K562 (cell line): Measurements from ENCODE around the gene TMEM107. TPM values are rescaled to one million over a fixed set of nuclear protein-coding genes. Genes with fewer than 3 reads are reported as not detected.

Experiments used
- ATAC-seq: fragments of 200-7000 bp; cut with Tn5 transposase; 3 replicates; pipeline ENCODE4 v1.9.1; 2020; ENCODE audit warnings: moderate library complexity
- BruUV-seq: library from RNA; stranded (reverse); fragments of 400-500 nt; replicated peaks from 2 replicates; lab custom pipeline; 2021; lab: Mats Ljungman, UMichigan
- CTCF ChIA-PET: fragments of 300-600 bp; formaldehyde crosslinking; extraction: SDS; loops from one replicate; lab custom pipeline; 2021; ENCODE audit warnings: low intra/inter-chr PET ratio; lab: Yijun Ruan, JAX
- POLR2A ChIA-PET: fragments of 300-600, 350-650 bp; sonication (Branson Sonifier 250); formaldehyde crosslinking; extraction: SDS; loops from one replicate; lab custom pipeline; 2021; ENCODE audit warnings: antibody characterized with exemption, inconsistent platforms; lab: Yijun Ruan, JAX
- DNase-seq, 4 experiments: peaks; one replicate each; pipeline versions ENCODE4 v3.0.0 to v3.0.0-alpha.2; 2011 to 2018; ENCODE audit warnings: low spot score in 3 of 4, mixed read lengths in 3 of 4; ENCODE audit errors: extremely low read depth in 1 of 4
- FAIRE-seq: peaks from 2 replicates; lab custom pipeline; 2011; peaks lifted over from hg19 to GRCh38; lab: Jason Lieb, UNC
- H2AFZ ChIP-seq: 2 replicates; pipeline ENCODE4 v1.6.0; 2011; ENCODE audit warnings: low read depth, low read length, control low read depth, inconsistent platforms
- H3K27ac ChIP-seq: fragments of 200-600 bp; 3 replicates; pipeline ENCODE4 v1.8.0; 2011; ENCODE audit warnings: low read depth, mild to moderate bottlenecking, control low read depth, inconsistent platforms, low read length, moderate library complexity, mixed read lengths; ENCODE audit errors: extremely low read depth
- H3K27me3 ChIP-seq, 2 experiments: fragments of 300-600 bp in 1 of 2; 2 replicates in 1 of 2; 3 replicates in 1 of 2; pipeline versions ENCODE4 v1.6.0 to v1.8.0; 2011; ENCODE audit warnings: inconsistent platforms in 2 of 2, low read length in 2 of 2, mild to moderate bottlenecking in 1 of 2, mixed read lengths in 1 of 2, moderate library complexity in 1 of 2; ENCODE audit not compliant: control insufficient read depth in 2 of 2, insufficient read depth in 2 of 2
- H3K36me3 ChIP-seq: fragments of 300-600 bp; 3 replicates; pipeline ENCODE4 v1.8.0; 2011; ENCODE audit warnings: mild to moderate bottlenecking, low read length, inconsistent platforms; ENCODE audit not compliant: control insufficient read depth, insufficient read depth
- H3K4me1 ChIP-seq, 2 experiments: fragments of 200-600 bp in 1 of 2; replicated peaks in 1 of 2; 2 replicates in 1 of 2; 3 replicates in 1 of 2; pipeline versions ENCODE4 v1.5.1 to v1.8.0; 2011; ENCODE audit warnings: inconsistent platforms in 2 of 2, low read length in 2 of 2, mild to moderate bottlenecking in 1 of 2, mixed read lengths in 1 of 2, moderate library complexity in 1 of 2; ENCODE audit not compliant: control insufficient read depth in 2 of 2, insufficient read depth in 2 of 2
- H3K4me2 ChIP-seq: 2 replicates; pipeline ENCODE4 v1.6.1; 2011; ENCODE audit warnings: low read length, control low read depth, inconsistent platforms, mixed read lengths; ENCODE audit not compliant: insufficient read depth
- H3K4me3 ChIP-seq: fragments of 200-600 bp; sonication (generic), shearing (Covaris generic); 2 replicates; pipeline ENCODE4 v1.5.1; 2016; ENCODE audit warnings: control low read depth, inconsistent platforms
- H3K79me2 ChIP-seq: fragments of 200-600 bp; 3 replicates; pipeline ENCODE4 v1.8.0; 2011; ENCODE audit warnings: low read length, inconsistent platforms; ENCODE audit not compliant: control insufficient read depth, insufficient read depth
- H3K9ac ChIP-seq, 2 experiments: 2 replicates each; pipeline versions ENCODE4 v1.6.0 to v1.6.1; 2011; ENCODE audit warnings: low read depth in 2 of 2, low read length in 2 of 2, control low read depth in 1 of 2, inconsistent platforms in 1 of 2, mild to moderate bottlenecking in 1 of 2, mixed read lengths in 1 of 2; ENCODE audit not compliant: insufficient read depth in 1 of 2
- H3K9me1 ChIP-seq: one replicate; pipeline ENCODE4 v1.6.0; 2011; ENCODE audit warnings: inconsistent platforms, mild to moderate bottlenecking, low read length, moderate library complexity; ENCODE audit not compliant: control insufficient read depth, insufficient read depth
- H3K9me3 ChIP-seq: replicated peaks from 2 replicates; pipeline ENCODE4 v1.5.1; 2011; ENCODE audit warnings: low read depth, low read length, inconsistent platforms; ENCODE audit not compliant: control insufficient read depth, insufficient read depth
- H4K20me1 ChIP-seq: replicated peaks from 2 replicates; pipeline ENCODE4 v1.6.1; 2011; ENCODE audit warnings: low read length, inconsistent platforms, mixed read lengths; ENCODE audit not compliant: control insufficient read depth, insufficient read depth
- BMI1 ChIP-seq: fragments of 150-350 bp; IDR thresholded peaks from 2 replicates; pipeline ENCODE4 v1.6.1; 2014; ENCODE audit warnings: low read length
- C11orf30 ChIP-seq: fragments of 450-650 bp; IDR thresholded peaks from 2 replicates; pipeline ENCODE4 v1.6.1; 2016; ENCODE audit warnings: low read depth, mild to moderate bottlenecking
- CEBPB ChIP-seq: fragments of 450-650 bp; IDR thresholded peaks from 2 replicates; pipeline ENCODE4 v1.6.1; 2016; ENCODE audit warnings: missing genetic modification characterization, missing compliant biosample characterization
- EGR1 ChIP-seq: fragments of 450-650 bp; conservative IDR thresholded peaks from 2 replicates; pipeline ENCODE4 v1.6.1; 2017; ENCODE audit warnings: mild to moderate bottlenecking
- ELF4 ChIP-seq: fragments of 450-650 bp; formaldehyde crosslinking; IDR thresholded peaks from 2 replicates; pipeline ENCODE4 v1.4.0; 2022; ENCODE audit warnings: missing genetic modification characterization
- HDAC3 ChIP-seq: fragments of 450-650 bp; IDR thresholded peaks from 2 replicates; pipeline ENCODE4 v1.6.1; 2018; ENCODE audit warnings: borderline replicate concordance, mild to moderate bottlenecking, moderate library complexity; ENCODE audit not compliant: partially characterized antibody
- HMG20B ChIP-seq: fragments of 250-450 bp; sonication (Bioruptor Pico); IDR thresholded peaks from 2 replicates; pipeline ENCODE4 v1.5.0; 2021; ENCODE audit warnings: mild to moderate bottlenecking
- HOXB6 ChIP-seq: fragments of 250-450 bp; sonication (Bioruptor Pico); IDR thresholded peaks from 2 replicates; pipeline ENCODE4 v1.5.1; 2022; ENCODE audit warnings: mild to moderate bottlenecking, borderline replicate concordance
- NR0B1 ChIP-seq: fragments of 450-650 bp; IDR thresholded peaks from one replicate; pipeline ENCODE4 v1.6.1; 2018; ENCODE audit warnings: mild to moderate bottlenecking, moderate library complexity; ENCODE audit not compliant: partially characterized antibody
- PTRF ChIP-seq: fragments of 450-650 bp; IDR thresholded peaks from 2 replicates; pipeline ENCODE4 v1.6.1; 2016; ENCODE audit warnings: mild to moderate bottlenecking, missing genetic modification characterization, missing compliant biosample characterization
- RBBP5 ChIP-seq: fragments of 200-600 bp; sonication (generic); IDR thresholded peaks from 2 replicates; pipeline ENCODE4 v1.6.1; 2012; ENCODE audit warnings: borderline replicate concordance, mild to moderate bottlenecking, low read length, control low read depth, inconsistent platforms; ENCODE audit not compliant: insufficient read depth, poor library complexity, severe bottlenecking
- SRF ChIP-seq, 2 experiments: fragments of 250-450, 450-650 bp in 1 of 2; sonication (Bioruptor Pico) in 1 of 2; sonication (generic) in 1 of 2; formaldehyde crosslinking; IDR thresholded peaks; 2 replicates each; pipeline versions ENCODE4 v1.5.0 to v1.5.1; 2020 to 2022; ENCODE audit warnings: mild to moderate bottlenecking in 1 of 2, missing genetic modification reagents in 1 of 2
- STAT5A ChIP-seq: IDR thresholded peaks from 2 replicates; pipeline ENCODE4 v1.6.1; 2012; ENCODE audit warnings: low read length, inconsistent platforms, borderline replicate concordance
- TFAP4 ChIP-seq: sonication (generic); formaldehyde crosslinking; IDR thresholded peaks from 2 replicates; pipeline ENCODE4 v1.8.0; 2022; ENCODE audit warnings: missing genetic modification reagents, mild to moderate bottlenecking, moderate library complexity, borderline replicate concordance
- ZNF561 ChIP-seq: fragments of 450-650 bp; formaldehyde crosslinking; conservative IDR thresholded peaks from 2 replicates; pipeline ENCODE4 v1.4.0; 2020; ENCODE audit warnings: mild to moderate bottlenecking, moderate library complexity
- WGBS: fragments of 100-300 bp; shearing (Covaris generic); methylation state at CpG from one replicate; pipeline ENCODE4 v1.1.6; 2016; ENCODE audit warnings: low coverage, mixed read lengths; ENCODE audit not compliant: insufficient coverage; ENCODE audit errors: missing lambda C conversion rate; 5-methylcytosine and 5-hydroxymethylcytosine counted together
- in situ Hi-C: fragments of 300-500 bp; cut with MboI; formaldehyde crosslinking; loops from 4 replicates; pipeline ENCODE4 v1.15.0; 2018; ENCODE audit warnings: inconsistent platforms, mixed read lengths
- intact Hi-C: fragments of 100-400 bp; cut with micrococcal nuclease; formaldehyde crosslinking; loops from 2 replicates; pipeline ENCODE4 v1.14.2; 2022
- polyA plus RNA-seq, 8 experiments: library from polyadenylated mRNA; depleted of rRNA in 4 of 8; stranded (reverse) in 5 of 8; unstranded in 3 of 8; fragments of >200 nt; fragmentation: Nextera tagmentation in 2 of 8; fragmentation: Illumina TruSeq in 1 of 8; extraction: Ambion mirVana in 2 of 8; extraction: Trizol in 1 of 8; gene quantifications; 2 replicates each; pipeline versions ENCODE4 v1.2.1 to v1.2.3, GENCODE V29; 2011 to 2014; ENCODE audit warnings: inconsistent platforms in 1 of 8, missing spikeins in 1 of 8
- total RNA-seq, 7 experiments: library from RNA; depleted of rRNA in 6 of 7; stranded (reverse); fragments of >200 nt in 6 of 7; fragmentation: Illumina TruSeq in 2 of 7; extraction: Trizol in 2 of 7; gene quantifications; 2 replicates each; pipeline versions ENCODE4 v1.2.1 to v1.2.3, GENCODE V29; 2011 to 2021; ENCODE audit warnings: low replicate concordance in 1 of 7

The TMEM107 gene
- total and polyA plus RNA-seq, 9 of the 15 experiments (the other 6 are each of a cell fraction or from before 2014, with no cell fraction given) = 7.1 to 26.2 (median 16.9) TPM

GRCh38 chr17:8163978-8164814 is 12.0 kb downstream of the TMEM107 start (continued):
- TF ChIP-seq HMG20B (CRISPR knock-in tag) = no peak
- TF ChIP-seq HDAC3 = no peak

DNA sequence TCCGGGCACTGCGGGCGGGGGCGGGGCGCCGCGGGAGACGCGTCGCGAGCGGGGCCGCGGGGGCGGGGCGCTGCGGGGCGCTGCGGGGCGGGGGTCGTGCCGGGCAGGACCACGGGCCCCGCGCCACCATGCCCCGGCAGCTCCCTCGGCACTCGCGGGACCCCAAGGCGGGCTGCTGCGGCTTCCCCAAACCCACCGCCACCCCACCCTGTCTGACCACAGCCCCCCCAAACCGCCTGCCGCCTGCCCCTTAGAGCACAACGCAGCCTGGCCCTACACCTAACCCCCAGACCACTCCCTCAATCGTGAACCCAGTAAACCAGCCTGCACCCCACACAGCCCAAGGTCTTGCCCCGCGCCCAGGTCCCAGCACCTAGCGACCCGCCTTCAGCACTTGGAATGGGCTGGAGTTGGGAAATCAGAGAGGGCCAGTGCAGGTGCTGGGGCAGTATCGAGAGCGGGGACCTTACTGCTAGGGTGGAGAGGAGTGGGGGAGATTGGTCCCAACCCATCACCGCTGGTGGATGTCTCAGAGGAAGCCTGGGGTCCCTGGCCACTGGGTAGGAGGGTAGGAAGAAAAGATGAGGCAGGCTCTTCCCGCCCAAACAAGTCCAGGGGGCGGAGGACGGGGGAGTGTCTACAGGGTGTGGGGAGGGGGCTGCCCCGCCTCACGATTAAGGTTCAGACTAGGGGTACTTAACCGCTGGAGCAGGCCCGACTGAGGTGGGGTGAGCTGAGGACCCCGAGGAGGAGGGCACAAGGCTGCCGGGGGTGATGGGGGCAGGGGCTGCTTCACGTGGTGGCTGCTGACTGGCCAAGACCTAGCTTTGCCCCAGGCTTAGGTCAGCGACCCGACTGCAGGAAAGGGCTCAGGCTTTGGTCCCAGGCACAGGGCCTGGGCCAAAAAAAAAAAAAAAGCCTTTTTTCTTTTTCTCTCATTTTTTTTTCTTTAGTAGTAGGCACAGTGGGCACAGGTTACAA is 12.9 kb downstream of the TMEM107 start:
- Histone ChIP-seq H3K79me2 (peaks cover 31% of the 10 kb centered on the region), H2AFZ (peak overlapping the region; percentile 81), H3K36me3 (peaks cover 29% of the 10 kb centered on the region; the same call in 2 of the 3 replicates), H3K9ac (peak overlapping the region; percentile 91 to 96), H3K4me3 (peak overlapping the region; percentile 97), H4K20me1 (0 out of 2 replicates have a peak, but pooled peaks cover 12% of the 10 kb centered on the region), H3K27me3 (no peaks in the 10 kb centered on the region), H3K9me3 (no peaks in the 10 kb centered on the region), H3K4me2 (peak overlapping the region; percentile 94), H3K4me1 (peaks cover 34 to 43% of the 10 kb centered on the region in 2 experiments), H3K9me1 (peaks cover 5% of the 10 kb centered on the region), H3K27ac (peak overlapping the region; percentile 87)
- intact Hi-C loops (no loop called here), in situ Hi-C loops (no loop called here)
- ATAC-seq (peak; percentile 9; the same call in 2 of the 3 replicates), FAIRE-seq (no peak), DNase-seq (peak in 2 of 4 experiments; percentile 30 to 62)
- no TSS peak for BruUV-seq
- CTCF ChIA-PET = no interaction called here
- 22% methylated on average over 12 of the region's 55 CpGs for WGBS
- POLR2A ChIA-PET = interaction anchor here (1.0 to 1.8 kb wide), 3 partner anchors 9 to 58 kb away, joined by 3 to 31 read pairs (median 3); no protein-coding TSS in a partner anchor
- TF ChIP-seq RBBP5 = no peak
- TF ChIP-seq EGR1 = 0 out of 2 replicates have a peak, but pooled peaks have one; percentile 25
- no peak for TF ChIP-seq C11orf30
- TF ChIP-seq TFAP4 (CRISPR knock-in tag) = 0 out of 2 replicates have a peak, but pooled peaks have one; percentile 5
- no peak for TF ChIP-seq BMI1
- TF ChIP-seq PTRF (tag) = no peak
- no peak for TF ChIP-seq NR0B1
- TF ChIP-seq HOXB6 (CRISPR knock-in tag) = no peak
- no peak for TF ChIP-seq ZNF561 (CRISPR knock-in tag)
- no peak for TF ChIP-seq STAT5A
- peak; percentile 38; the same call in 1 of the 2 replicates for TF ChIP-seq CEBPB (tag)
- 0 out of 2 replicates have a peak, but pooled peaks have one; percentile 24 for TF ChIP-seq ELF4 (CRISPR knock-in tag)
- TF ChIP-seq SRF (CRISPR knock-in tag; IDR thresholded peaks at IDR 0.05) = no peak
